Ascending aorta (tissue), 2 donors: ENCODE results near the gene PARL. TPM values are rescaled to one million over a fixed set of nuclear protein-coding genes. Genes with fewer than 3 reads are reported as not detected.
"Not testable (repeated sequence)": the region's sequence is repeated elsewhere in the genome, so short reads cannot be mapped to it uniquely, and the experiment has no call there.

Source experiments
- DNase-seq, 2 donors: peaks; one replicate each; pipeline ENCODE4 v3.0.0-alpha.2; 2019; ENCODE audit warnings: low spot score in 2 of 2
- H3K27ac ChIP-seq, 2 donors: fragments of 200-600 bp; sonication (generic); one replicate each; pipeline ENCODE4 v1.5.1; 2016 to 2017; ENCODE audit warnings: mild to moderate bottlenecking in 1 of 2
- H3K27me3 ChIP-seq: fragments of 200-600 bp; sonication (generic); one replicate; pipeline ENCODE4 v1.5.1; 2017
- H3K36me3 ChIP-seq, 2 donors: fragments of 200-600 bp; sonication (generic); one replicate each; pipeline ENCODE4 v1.5.1; 2016
- H3K4me1 ChIP-seq, 2 donors: fragments of 200-600 bp; sonication (generic); one replicate each; pipeline ENCODE4 v1.5.1; 2016 to 2017; ENCODE audit warnings: mild to moderate bottlenecking in 1 of 2
- H3K4me3 ChIP-seq, 2 donors: fragments of 200-600 bp; sonication (generic); one replicate each; pipeline ENCODE4 v1.5.1; 2016 to 2017; ENCODE audit warnings: mild to moderate bottlenecking in 1 of 2
- H3K9me3 ChIP-seq, 2 donors: fragments of 200-600 bp; sonication (generic); one replicate each; pipeline ENCODE4 v1.5.1; 2016
- intact Hi-C: fragments of 100-400 bp; cut with DNase I; formaldehyde crosslinking; loops from one replicate; pipeline ENCODE4 v1.15.1; 2023
- total RNA-seq: library from RNA; depleted of rRNA; stranded (reverse); fragments of >200 nt; gene quantifications from one replicate; pipeline ENCODE4 v1.1.0, GENCODE V29; 2016
- TF ChIP-seq, protein P1 (sequence below), 3 experiments: fragments of 200-600 bp in 2 of 3; fragments of 450-650 bp in 1 of 3; sonication (generic) in 2 of 3; IDR thresholded peaks; one replicate each; pipeline ENCODE4 v1.5.1; 2016 to 2019; ENCODE audit warnings: antibody characterized with exemption in 3 of 3, mild to moderate bottlenecking in 1 of 3, moderate library complexity in 1 of 3

The PARL gene
- total RNA-seq, 1 donor from 2014 or later = 14.3 TPM

DNA sequence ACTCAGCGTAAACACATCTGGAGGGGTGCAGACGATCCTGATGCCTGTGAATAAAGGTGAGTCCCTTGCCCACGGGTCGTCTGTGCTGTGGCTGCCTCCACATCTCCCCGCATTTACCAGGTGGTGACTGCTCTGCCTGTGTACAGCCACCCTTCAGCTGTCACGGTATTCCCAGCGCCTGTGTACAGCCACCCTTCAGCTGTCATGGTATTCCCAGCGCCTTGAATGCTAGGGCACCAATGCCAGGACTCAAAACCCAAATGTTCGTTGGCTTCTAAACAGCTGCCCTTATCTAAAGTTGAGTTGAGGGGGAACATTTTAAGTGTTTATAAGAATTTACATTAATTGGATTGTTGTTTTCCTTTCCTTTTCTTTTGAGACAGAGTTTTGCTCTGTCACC is 86.7 kb downstream of the PARL start:
- H3K36me3 ChIP-seq = peaks cover 47 to 59% of the 10 kb centered on the region in 2 donors

DNA sequence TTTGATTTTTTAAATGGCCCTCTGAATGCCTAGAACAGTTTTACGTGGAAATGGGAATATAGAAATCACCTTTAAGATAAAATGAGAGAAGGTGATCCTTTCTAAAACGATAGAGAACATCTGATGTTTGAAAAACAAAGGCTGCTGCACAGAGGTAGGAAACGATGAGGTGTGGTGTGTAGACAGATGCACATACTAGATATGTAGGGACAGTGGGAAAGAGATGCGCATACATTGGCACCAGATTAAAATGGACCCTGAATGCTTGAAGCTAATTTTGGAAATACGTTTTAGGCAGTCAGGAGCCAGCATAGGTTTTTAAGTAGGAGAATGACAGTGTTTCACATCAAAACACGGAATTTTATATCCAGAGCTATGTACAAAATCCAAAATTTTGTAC is 88.3 kb downstream of the PARL start:
- no peak for DNase-seq
- H3K4me3 ChIP-seq = no peak overlapping the region
- intact Hi-C loops = no loop called here
- no peaks in the 10 kb centered on the region for H3K9me3 ChIP-seq
- no peaks in the 10 kb centered on the region for H3K4me1 ChIP-seq
- H3K27ac ChIP-seq = no peak overlapping the region
- H3K27me3 ChIP-seq = no peaks in the 10 kb centered on the region
- H3K36me3 ChIP-seq = peaks cover 43 to 56% of the 10 kb centered on the region in 2 donors
- TF ChIP-seq, protein P1, sequence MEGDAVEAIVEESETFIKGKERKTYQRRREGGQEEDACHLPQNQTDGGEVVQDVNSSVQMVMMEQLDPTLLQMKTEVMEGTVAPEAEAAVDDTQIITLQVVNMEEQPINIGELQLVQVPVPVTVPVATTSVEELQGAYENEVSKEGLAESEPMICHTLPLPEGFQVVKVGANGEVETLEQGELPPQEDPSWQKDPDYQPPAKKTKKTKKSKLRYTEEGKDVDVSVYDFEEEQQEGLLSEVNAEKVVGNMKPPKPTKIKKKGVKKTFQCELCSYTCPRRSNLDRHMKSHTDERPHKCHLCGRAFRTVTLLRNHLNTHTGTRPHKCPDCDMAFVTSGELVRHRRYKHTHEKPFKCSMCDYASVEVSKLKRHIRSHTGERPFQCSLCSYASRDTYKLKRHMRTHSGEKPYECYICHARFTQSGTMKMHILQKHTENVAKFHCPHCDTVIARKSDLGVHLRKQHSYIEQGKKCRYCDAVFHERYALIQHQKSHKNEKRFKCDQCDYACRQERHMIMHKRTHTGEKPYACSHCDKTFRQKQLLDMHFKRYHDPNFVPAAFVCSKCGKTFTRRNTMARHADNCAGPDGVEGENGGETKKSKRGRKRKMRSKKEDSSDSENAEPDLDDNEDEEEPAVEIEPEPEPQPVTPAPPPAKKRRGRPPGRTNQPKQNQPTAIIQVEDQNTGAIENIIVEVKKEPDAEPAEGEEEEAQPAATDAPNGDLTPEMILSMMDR (IDR thresholded peaks at IDR 0.05) = no peak

More for the DNA sequence above, 86.7 kb downstream of the PARL start:
- no peak for DNase-seq
- Histone ChIP-seq H3K27ac (no peak overlapping the region), H3K9me3 (no peaks in the 10 kb centered on the region), H3K4me3 (no peak overlapping the region), H3K27me3 (no peaks in the 10 kb centered on the region), H3K4me1 (no peaks in the 10 kb centered on the region)
- TF ChIP-seq, protein P1 (IDR thresholded peaks at IDR 0.05) = no peak
- intact Hi-C loops = no loop called here

DNA sequence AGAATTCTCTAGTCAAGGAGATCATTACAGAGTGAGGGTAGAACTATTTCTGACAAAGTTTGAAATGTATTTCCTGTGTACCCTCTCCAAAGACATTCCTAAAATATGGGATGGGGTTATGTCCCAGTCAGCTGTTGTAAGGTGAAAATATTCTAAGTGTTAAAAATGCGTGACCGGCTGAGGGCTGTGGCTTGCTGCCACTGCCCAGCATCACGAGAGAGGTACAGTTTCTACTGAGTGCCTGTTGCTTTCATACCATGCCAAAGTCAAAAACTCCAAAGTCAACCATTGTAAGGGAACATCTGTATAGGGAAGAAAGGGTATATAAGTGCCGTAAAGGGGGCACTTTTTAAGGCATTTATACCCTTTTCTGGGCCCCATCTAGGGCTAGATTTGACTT is 90.2 kb downstream of the PARL start:
- intact Hi-C loops = no loop called here
- H3K4me3 ChIP-seq = no peak overlapping the region
- TF ChIP-seq, protein P1 (IDR thresholded peaks at IDR 0.05) = no peak
- no peak for DNase-seq
- no peak overlapping the region for H3K27ac ChIP-seq
- H3K36me3 ChIP-seq = peaks cover 39 to 57% of the 10 kb centered on the region in 2 donors
- no peaks in the 10 kb centered on the region for H3K9me3 ChIP-seq
- no peaks in the 10 kb centered on the region for H3K4me1 ChIP-seq
- no peaks in the 10 kb centered on the region for H3K27me3 ChIP-seq

DNA sequence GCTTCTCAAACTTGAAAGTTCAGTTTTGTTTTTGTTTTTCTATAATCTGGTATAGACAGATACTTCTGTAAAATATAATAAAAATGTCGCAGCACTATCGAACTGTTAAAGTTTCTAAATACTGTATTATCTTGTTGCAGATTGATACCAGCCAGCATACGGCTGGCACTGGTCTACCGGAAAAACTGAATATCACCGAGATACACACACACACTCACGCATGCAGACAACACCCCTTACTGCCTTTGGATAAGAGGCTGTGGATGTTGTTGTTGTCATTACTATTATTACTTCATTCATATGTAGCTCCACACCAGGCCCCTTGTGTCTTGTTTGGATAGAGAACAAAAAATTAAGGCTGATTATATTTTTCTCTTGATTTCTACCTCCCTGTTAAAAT is 91.7 kb downstream of the PARL start:
- H3K4me3 ChIP-seq = no peak overlapping the region
- TF ChIP-seq, protein P1 (IDR thresholded peaks at IDR 0.05) = no peak
- no peaks in the 10 kb centered on the region for H3K9me3 ChIP-seq
- H3K27me3 ChIP-seq = no peaks in the 10 kb centered on the region
- H3K36me3 ChIP-seq = peaks cover 24 to 49% of the 10 kb centered on the region in 2 donors
- no peaks in the 10 kb centered on the region for H3K4me1 ChIP-seq
- no peak for DNase-seq
- intact Hi-C loops = no loop called here
- H3K27ac ChIP-seq = no peak overlapping the region

DNA sequence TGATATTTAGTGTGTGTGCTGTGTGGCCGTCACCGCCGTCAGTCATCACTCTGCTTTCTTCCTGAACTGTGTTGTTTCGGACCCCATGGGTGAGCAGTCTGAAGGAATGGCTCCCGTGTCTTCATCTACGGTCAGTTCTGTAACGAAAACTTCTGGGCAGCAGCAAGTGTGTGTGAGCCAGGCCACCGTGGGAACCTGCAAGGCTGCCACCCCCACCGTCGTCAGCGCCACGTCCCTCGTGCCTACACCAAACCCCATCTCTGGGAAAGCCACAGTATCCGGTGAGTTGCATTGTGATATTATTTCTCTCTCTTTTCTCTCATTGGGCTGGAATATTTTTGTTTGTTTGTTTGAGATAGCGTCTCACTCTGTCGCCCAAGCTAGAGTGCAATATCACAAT is 94.0 kb downstream of the PARL start:
- TF ChIP-seq, protein P1 (IDR thresholded peaks at IDR 0.05) = no peak
- no peak overlapping the region for H3K4me3 ChIP-seq
- H3K27me3 ChIP-seq = no peaks in the 10 kb centered on the region
- no peak overlapping the region for H3K27ac ChIP-seq
- DNase-seq = no peak
- intact Hi-C loops = no loop called here
- no peaks in the 10 kb centered on the region for H3K4me1 ChIP-seq
- H3K9me3 ChIP-seq = no peaks in the 10 kb centered on the region
- peaks cover 37 to 65% of the 10 kb centered on the region in 2 donors for H3K36me3 ChIP-seq

DNA sequence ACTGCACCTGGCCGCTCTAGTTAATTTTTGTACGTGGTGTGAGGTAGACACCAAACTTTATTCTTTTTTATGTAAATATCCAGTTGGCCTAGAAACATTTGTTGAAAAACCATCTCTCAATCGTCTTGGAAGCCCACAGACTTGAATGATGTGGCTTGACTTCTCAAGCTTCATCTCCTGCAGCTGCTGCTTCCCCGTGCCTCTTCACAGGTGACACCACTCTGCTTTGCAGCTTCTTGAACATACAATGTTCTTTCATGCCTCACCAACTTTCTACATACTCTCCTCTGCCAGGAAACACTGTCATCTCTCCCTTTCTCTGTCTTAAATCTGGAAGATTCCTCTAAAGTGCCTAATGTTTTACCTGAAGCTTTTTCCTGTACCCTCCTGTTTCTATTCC is 94.9 kb downstream of the PARL start:
- intact Hi-C loops = no loop called here

DNA sequence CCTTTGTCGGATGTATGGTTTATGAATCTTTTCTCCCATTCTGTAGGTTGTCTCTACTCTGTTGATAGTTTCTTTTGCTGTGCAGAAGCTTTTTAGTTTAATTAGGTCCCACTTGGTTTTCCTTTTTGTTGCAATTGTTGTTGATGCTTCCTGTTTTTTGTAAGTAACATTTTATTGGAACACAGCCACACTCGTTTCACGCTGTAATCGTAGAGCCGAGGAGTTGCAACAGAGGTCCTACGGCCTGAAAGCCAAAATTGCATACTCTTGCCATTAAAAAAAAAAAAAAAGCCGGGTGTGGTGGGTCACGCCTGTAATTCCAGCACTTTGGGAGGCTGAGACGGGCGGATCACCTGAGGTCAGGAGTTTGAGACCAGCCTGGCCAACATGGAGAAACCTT is 100.2 kb downstream of the PARL start:
- H3K27ac ChIP-seq, H3K4me3 ChIP-seq, H3K4me1 ChIP-seq, DNase-seq, H3K27me3 ChIP-seq, H3K9me3 ChIP-seq, intact Hi-C loops: not testable (repeated sequence)
- H3K36me3 ChIP-seq = peaks cover 23 to 66% of the 10 kb centered on the region in 2 donors

More for the DNA sequence above, 94.9 kb downstream of the PARL start:
- Histone ChIP-seq H3K4me3 (no peak overlapping the region), H3K36me3 (peaks cover 39 to 71% of the 10 kb centered on the region in 2 donors), H3K27me3 (no peaks in the 10 kb centered on the region), H3K4me1 (no peaks in the 10 kb centered on the region), H3K27ac (no peak overlapping the region), H3K9me3 (no peaks in the 10 kb centered on the region)
- TF ChIP-seq, protein P1 (IDR thresholded peaks at IDR 0.05) = no peak
- no peak for DNase-seq
